Duodenal mucosa (tissue), 2 donors: ENCODE data around the gene SLC34A1.
"Not testable (repeated sequence)": the region's sequence is repeated elsewhere in the genome, so short reads cannot be mapped to it uniquely, and the experiment has no call there.

Source experiments
- H3K27ac ChIP-seq: one replicate; pipeline ENCODE4 v1.7.0; 2013; ENCODE audit warnings: low read depth, low read length
- H3K27me3 ChIP-seq, 2 donors: one replicate each; pipeline ENCODE4 v1.7.0; 2013; ENCODE audit warnings: low read length in 2 of 2, control low read depth in 1 of 2; ENCODE audit not compliant: insufficient read depth in 2 of 2, control insufficient read depth in 1 of 2
- H3K36me3 ChIP-seq, 2 donors: one replicate each; pipeline ENCODE4 v1.7.0; 2013; ENCODE audit warnings: low read length in 2 of 2, control low read depth in 1 of 2; ENCODE audit not compliant: insufficient read depth in 2 of 2, control insufficient read depth in 1 of 2
- H3K4me1 ChIP-seq, 2 donors: one replicate each; pipeline ENCODE4 v1.7.0; 2013; ENCODE audit warnings: low read length in 2 of 2, control low read depth in 1 of 2; ENCODE audit not compliant: insufficient read depth in 2 of 2, control insufficient read depth in 1 of 2
- H3K4me3 ChIP-seq, 2 donors: one replicate each; pipeline ENCODE4 v1.7.0; 2013; ENCODE audit warnings: low read length in 2 of 2, low read depth in 1 of 2
- H3K9ac ChIP-seq, 2 donors: one replicate each; pipeline ENCODE4 v1.7.0; 2013; ENCODE audit warnings: low read length in 2 of 2, low read depth in 1 of 2
- H3K9me3 ChIP-seq, 2 donors: one replicate each; pipeline ENCODE4 v1.7.0; 2013; ENCODE audit warnings: low read length in 2 of 2, control low read depth in 1 of 2; ENCODE audit not compliant: control insufficient read depth in 1 of 2

SLC34A1 gene

DNA sequence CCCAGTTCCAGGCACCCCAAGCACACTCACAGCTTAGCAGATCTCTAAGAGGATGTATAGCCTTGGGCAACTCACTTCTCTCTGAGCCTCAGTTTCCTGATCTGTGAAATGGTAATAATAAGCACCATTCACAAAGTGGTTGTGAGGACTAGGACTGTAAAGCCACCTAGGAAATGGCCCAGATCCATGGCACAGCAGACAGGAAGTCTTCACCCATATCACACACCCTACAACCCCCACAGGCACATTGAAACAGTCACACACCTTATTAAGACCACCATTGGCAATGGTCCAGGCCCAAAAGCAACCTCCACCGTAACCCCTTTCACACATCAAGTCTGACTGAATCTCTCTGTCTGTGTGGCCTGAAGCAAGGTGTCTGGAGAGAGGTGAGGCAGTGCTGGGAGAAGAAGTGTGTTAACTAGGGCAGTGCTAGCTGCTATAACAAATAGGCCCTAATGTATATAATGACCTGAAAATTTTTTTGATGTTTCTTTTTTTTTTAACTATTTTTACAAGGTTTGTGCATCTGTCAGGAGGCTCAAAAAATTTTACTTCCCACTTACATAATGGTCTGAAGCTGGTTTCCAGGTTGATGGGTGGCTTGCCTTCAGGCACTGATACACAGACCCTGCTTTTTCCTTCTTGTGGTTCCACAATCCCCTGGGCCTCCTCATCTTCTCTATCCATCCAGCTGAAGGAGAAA, 28.9 kb upstream of the SLC34A1 start:
- no peaks in the 10 kb centered on the region for H3K9me3 ChIP-seq
- H3K27me3 ChIP-seq, result no peaks in the 10 kb centered on the region
- H3K4me3 ChIP-seq, result no peak overlapping the region
- H3K36me3 ChIP-seq, result no peaks in the 10 kb centered on the region
- no peak overlapping the region for H3K27ac ChIP-seq
- H3K4me1 ChIP-seq, result peaks cover 33 to 49% of the 10 kb centered on the region in 2 donors
- no peak overlapping the region for H3K9ac ChIP-seq

GRCh38 chr5:177355868-177356168, 28.4 kb upstream of the SLC34A1 start:
- no peak overlapping the region for H3K4me3 ChIP-seq
- H3K27me3 ChIP-seq, result no peaks in the 10 kb centered on the region
- peaks cover 28 to 47% of the 10 kb centered on the region in 2 donors for H3K4me1 ChIP-seq
- no peak overlapping the region for H3K27ac ChIP-seq
- no peaks in the 10 kb centered on the region for H3K36me3 ChIP-seq
- H3K9me3 ChIP-seq, result no peaks in the 10 kb centered on the region
- H3K9ac ChIP-seq, result no peak overlapping the region

DNA sequence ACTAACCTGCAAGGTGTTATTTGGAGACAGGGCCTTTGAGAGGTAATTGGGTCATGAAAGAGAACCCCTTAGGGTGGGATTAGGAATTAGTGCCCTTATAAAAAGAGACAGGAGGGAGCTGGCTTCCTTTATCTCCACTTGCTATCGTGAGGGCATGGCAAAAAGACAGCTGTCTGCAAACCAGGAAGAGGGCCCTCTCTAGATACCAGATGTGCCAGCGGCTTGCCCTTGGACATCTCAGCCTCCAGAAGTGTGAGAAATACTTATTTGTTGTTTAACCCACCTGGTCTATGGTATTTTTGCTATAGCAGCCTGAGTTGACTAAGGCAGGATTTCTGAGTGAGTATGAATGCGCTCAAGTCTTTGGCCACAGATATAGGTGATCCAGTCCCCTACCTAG, 27.5 kb upstream of the SLC34A1 start:
- H3K27ac ChIP-seq, result no peak overlapping the region
- H3K9ac ChIP-seq, result no peak overlapping the region
- H3K4me3 ChIP-seq, result peak overlapping the region in 1 of 2 donors; percentile 69
- H3K27me3 ChIP-seq, result no peaks in the 10 kb centered on the region
- no peaks in the 10 kb centered on the region for H3K36me3 ChIP-seq
- no peaks in the 10 kb centered on the region for H3K9me3 ChIP-seq
- peaks cover 29 to 52% of the 10 kb centered on the region in 2 donors for H3K4me1 ChIP-seq

DNA sequence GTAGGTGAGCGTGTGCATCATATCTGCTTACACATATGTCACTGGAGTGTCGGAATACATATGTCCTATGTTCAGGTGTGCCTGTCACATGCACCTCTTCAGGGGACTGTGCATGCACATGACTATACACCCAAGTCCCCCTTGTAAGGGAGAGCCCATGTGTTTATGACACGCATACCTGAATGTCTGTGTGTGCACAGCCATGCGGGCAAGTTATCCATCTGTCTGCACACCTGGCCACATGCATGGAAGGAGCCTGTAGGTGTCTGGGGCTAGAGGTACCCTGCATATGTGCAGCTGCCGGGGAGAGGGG, 27.1 kb upstream of the SLC34A1 start:
- Histone ChIP-seq H3K4me3 (peak overlapping the region; percentile 69 to 83), H3K27ac (no peak overlapping the region)

DNA sequence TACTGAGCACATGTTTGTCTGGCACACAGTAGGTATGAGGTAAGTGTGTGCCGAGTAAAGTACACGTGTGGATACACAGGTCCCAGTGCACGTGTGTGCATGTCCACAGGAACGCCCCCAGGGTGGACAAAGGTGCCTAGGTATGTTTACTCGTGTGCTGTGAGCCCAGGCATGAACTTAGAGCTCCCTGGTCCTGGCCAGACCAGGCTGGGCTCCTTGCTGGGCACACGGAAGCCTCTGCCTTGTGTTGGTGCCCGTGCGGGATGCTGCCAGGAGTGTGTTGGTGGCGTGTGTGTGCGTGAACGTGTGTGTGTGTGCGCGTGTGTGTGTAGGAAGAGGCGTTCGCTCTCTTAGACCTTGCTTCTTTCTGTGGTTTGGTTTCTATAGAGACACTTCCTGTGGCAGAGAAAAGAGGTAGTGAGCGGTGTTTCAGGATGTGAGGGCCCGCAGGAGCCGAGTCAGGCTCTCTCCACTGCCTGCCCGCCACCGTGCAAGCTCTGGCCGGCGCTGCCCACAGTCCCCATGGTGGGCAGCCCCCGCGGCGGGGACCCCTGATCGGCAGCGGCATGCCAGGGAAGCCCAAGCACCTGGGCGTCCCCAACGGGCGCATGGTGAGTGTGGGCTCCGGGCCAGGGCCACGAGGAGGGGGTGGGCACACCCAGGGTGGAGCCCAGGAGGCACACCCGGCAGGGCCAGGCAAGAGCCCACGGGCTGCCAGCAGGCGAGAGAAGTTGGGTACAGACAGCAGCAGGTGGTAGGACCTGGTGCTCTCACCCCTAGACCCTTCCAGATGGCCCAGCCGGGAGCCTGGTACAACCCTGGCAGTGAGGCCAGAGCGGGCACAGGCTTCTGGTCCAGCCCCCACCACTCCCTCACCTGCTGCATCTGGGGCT, 26.5 kb upstream of the SLC34A1 start, which contains the start of gene RGS14:
Gene RGS14, plus strand, starts transcription at position 466 of the 893 bp plus-strand sequence. Its CDS starts 101 bp downstream, at position 567.
- Histone ChIP-seq H3K36me3 (no peaks in the 10 kb centered on the region), H3K27ac (no peak within 1 kb of the TSS), H3K4me1 (peaks cover 36 to 58% of the 10 kb centered on the region in 2 donors), H3K9ac (peak within 1 kb of the TSS; percentile 39 to 67), H3K9me3 (no peaks in the 10 kb centered on the region), H3K4me3 (peak within 1 kb of the TSS; percentile 69 to 83), H3K27me3 (no peaks in the 10 kb centered on the region)

More for the DNA sequence above, 27.1 kb upstream of the SLC34A1 start:
- Histone ChIP-seq H3K36me3 (no peaks in the 10 kb centered on the region), H3K9ac (peak overlapping the region in 1 of 2 donors; percentile 39), H3K27me3 (no peaks in the 10 kb centered on the region), H3K9me3 (no peaks in the 10 kb centered on the region), H3K4me1 (peaks cover 31 to 53% of the 10 kb centered on the region in 2 donors)

DNA sequence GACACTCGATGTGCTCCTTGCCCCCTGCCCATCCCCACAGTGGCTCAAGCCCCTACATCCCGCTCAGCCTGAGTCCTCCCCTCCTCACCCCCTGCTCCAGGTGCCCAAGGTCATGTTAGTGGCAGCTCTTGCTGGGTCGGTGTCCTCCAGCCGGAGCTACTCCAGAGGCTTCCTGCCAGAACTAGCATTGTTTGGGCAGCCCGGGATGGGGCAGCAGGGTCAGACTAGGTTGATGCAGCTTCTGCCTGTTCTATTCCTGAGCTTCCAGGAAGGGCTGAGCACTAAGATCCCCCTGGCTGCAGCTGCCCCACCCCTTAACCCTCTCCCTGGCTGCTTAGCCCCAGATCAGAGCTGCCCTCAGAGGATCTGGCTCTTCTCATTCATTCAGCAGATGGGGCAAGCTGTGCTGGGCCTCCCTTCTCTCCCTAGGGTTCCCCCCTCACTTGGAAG, 25.8 kb upstream of the SLC34A1 start:
- Histone ChIP-seq H3K27me3 (no peaks in the 10 kb centered on the region), H3K36me3 (no peaks in the 10 kb centered on the region), H3K4me1 (peaks cover 40 to 63% of the 10 kb centered on the region in 2 donors), H3K27ac (no peak overlapping the region), H3K4me3 (peak overlapping the region; percentile 69 to 83), H3K9ac (peak overlapping the region; percentile 39 to 67), H3K9me3 (no peaks in the 10 kb centered on the region)

DNA sequence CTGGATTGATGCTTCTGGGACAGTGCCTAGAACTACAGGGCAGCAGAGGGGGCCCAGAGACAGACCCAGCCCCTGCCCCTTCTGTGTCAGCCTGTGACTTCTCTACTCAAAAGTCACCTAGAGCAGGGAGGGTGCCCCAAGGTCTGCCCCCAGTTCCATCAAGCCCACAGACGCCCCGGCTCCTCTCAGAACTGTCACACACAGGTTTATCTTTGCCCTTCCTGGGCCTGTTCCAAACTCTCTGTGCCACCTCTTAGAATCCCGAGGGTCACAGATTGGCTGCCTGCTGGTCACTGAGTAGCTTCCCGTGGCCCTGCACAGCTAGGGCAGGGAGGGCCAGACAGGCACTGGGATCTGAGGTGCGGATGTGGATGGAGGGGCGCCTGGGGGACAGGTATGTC, 24.8 kb upstream of the SLC34A1 start:
- no peak overlapping the region for H3K27ac ChIP-seq

GRCh38 chr5:177359860-177360259, 24.4 kb upstream of the SLC34A1 start:
- Histone ChIP-seq H3K9me3 (no peaks in the 10 kb centered on the region), H3K4me1 (peaks cover 53 to 77% of the 10 kb centered on the region in 2 donors), H3K27ac (no peak overlapping the region), H3K4me3 (no peak overlapping the region), H3K27me3 (no peaks in the 10 kb centered on the region), H3K9ac (no peak overlapping the region), H3K36me3 (no peaks in the 10 kb centered on the region)

More for the DNA sequence above, 24.8 kb upstream of the SLC34A1 start:
- H3K4me1 ChIP-seq, result peaks cover 49 to 74% of the 10 kb centered on the region in 2 donors
- no peaks in the 10 kb centered on the region for H3K27me3 ChIP-seq
- no peak overlapping the region for H3K4me3 ChIP-seq
- H3K36me3 ChIP-seq, result no peaks in the 10 kb centered on the region
- H3K9ac ChIP-seq, result no peak overlapping the region
- H3K9me3 ChIP-seq, result no peaks in the 10 kb centered on the region

DNA sequence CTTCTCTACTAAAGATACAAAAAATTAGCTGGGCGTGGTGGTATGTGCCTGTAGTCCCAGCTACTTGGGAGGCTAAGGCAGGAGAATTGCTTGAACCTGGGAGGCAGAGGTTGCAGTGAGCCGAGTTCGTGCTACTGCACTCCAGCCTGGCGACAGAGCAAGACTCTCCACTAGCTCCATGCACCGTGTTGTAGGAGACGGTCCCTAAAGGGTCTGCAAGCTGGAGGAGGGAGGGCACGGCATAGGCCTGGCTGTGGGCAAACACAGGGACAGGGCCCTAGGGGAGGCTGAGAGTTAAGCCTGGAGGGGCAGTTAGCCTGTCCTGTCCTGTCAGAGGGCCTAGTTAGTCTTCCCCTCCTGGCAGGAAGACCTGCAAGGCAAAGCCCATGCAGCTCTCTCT, 23.5 kb upstream of the SLC34A1 start:
- H3K9me3 ChIP-seq, H3K4me3 ChIP-seq, H3K9ac ChIP-seq, H3K27ac ChIP-seq, H3K36me3 ChIP-seq, H3K27me3 ChIP-seq: not testable (repeated sequence)
- H3K4me1 ChIP-seq, result peaks cover 54 to 77% of the 10 kb centered on the region in 2 donors
